Neural cell (in vitro differentiated cells): ENCODE measurements around the gene ULK3. TPM values are rescaled to one million over a fixed set of nuclear protein-coding genes. Genes with fewer than 3 reads are reported as not detected.

Experiments
- H2AFZ ChIP-seq: fragments of 200-600, 300-800 bp; sonication (generic), shearing (Covaris generic); 2 replicates; pipeline ENCODE4 v1.6.0; 2014; ENCODE audit warnings: low read depth, mild to moderate bottlenecking, antibody characterized with exemption, low read length, moderate library complexity
- H3F3A ChIP-seq: fragments of 200-600 bp; shearing (Covaris generic); 2 replicates; pipeline ENCODE4 v1.6.1; 2016; ENCODE audit warnings: mild to moderate bottlenecking, moderate library complexity, mixed read lengths, antibody characterized with exemption, low read length; ENCODE audit not compliant: insufficient read depth, poor library complexity, severe bottlenecking
- H3K27ac ChIP-seq: fragments of 200-600, 300-800 bp; sonication (generic), shearing (Covaris generic); 2 replicates; pipeline ENCODE4 v1.5.1; 2014; ENCODE audit warnings: mild to moderate bottlenecking, low read length, moderate library complexity
- H3K27me3 ChIP-seq: fragments of 300-800, 200-600 bp; sonication (generic), shearing (Covaris generic); 2 replicates; pipeline ENCODE4 v1.6.0; 2014; ENCODE audit warnings: mild to moderate bottlenecking, low read depth, low read length, moderate library complexity; ENCODE audit not compliant: insufficient read depth
- H3K36me3 ChIP-seq: fragments of 300-800, 200-600 bp; sonication (generic), shearing (Covaris generic); 2 replicates; pipeline ENCODE4 v1.5.1; 2014; ENCODE audit warnings: mild to moderate bottlenecking, antibody characterized with exemption, low read length, moderate library complexity; ENCODE audit not compliant: insufficient read depth
- H3K4me2 ChIP-seq: fragments of 300-800, 200-600 bp; sonication (generic), shearing (Covaris generic); 2 replicates; pipeline ENCODE4 v1.6.0; 2014; ENCODE audit warnings: mild to moderate bottlenecking, low read length
- H3K4me3 ChIP-seq: fragments of 300-800, 200-600 bp; sonication (generic), shearing (Covaris generic); 2 replicates; pipeline ENCODE4 v1.5.1; 2014; ENCODE audit warnings: mild to moderate bottlenecking, low read length, moderate library complexity
- H3K79me2 ChIP-seq: fragments of 200-600 bp; shearing (Covaris generic); replicated peaks from 2 replicates; pipeline ENCODE4 v1.6.0; 2014; ENCODE audit warnings: mild to moderate bottlenecking, low read length, moderate library complexity; ENCODE audit not compliant: insufficient read depth
- H3K9ac ChIP-seq: fragments of 300-800, 200-600 bp; sonication (generic), shearing (Covaris generic); 2 replicates; pipeline ENCODE4 v1.6.1; 2016; ENCODE audit warnings: mild to moderate bottlenecking, low read length, mixed read lengths
- H3K9me2 ChIP-seq: fragments of 200-600 bp; shearing (Covaris generic); 2 replicates; pipeline ENCODE4 v1.6.1; 2016; ENCODE audit warnings: mild to moderate bottlenecking, low read length, mixed read lengths; ENCODE audit not compliant: insufficient read depth
- H3K9me3 ChIP-seq: fragments of 200-600, 300-800 bp; sonication (generic), shearing (Covaris generic); 2 replicates; pipeline ENCODE4 v1.6.1; 2016; ENCODE audit warnings: mild to moderate bottlenecking, mixed run types, low read length, moderate library complexity, mixed read lengths
- H4K20me1 ChIP-seq: fragments of 200-600 bp; shearing (Covaris generic); 2 replicates; pipeline ENCODE4 v1.6.1; 2016; ENCODE audit warnings: mild to moderate bottlenecking, mixed run types; ENCODE audit not compliant: insufficient read depth
- CTCF ChIP-seq: fragments of 450-650 bp; IDR thresholded peaks from 2 replicates; pipeline ENCODE4 v1.5.1; 2014; ENCODE audit warnings: antibody characterized with exemption, mild to moderate bottlenecking, moderate library complexity; ENCODE audit not compliant: poor library complexity, severe bottlenecking
- EP300 ChIP-seq: fragments of 450-650 bp; conservative IDR thresholded peaks from 2 replicates; pipeline ENCODE4 v1.6.1; 2014; ENCODE audit warnings: antibody characterized with exemption, mild to moderate bottlenecking, moderate library complexity; ENCODE audit not compliant: poor library complexity, severe bottlenecking
- EZH2 ChIP-seq: fragments of 200-600, 300-800 bp; shearing (Covaris generic), sonication (generic); IDR thresholded peaks from 2 replicates; pipeline ENCODE4 v1.6.1; 2014; ENCODE audit warnings: antibody characterized with exemption, low read length, borderline replicate concordance, mild to moderate bottlenecking; ENCODE audit not compliant: insufficient read depth, poor library complexity, severe bottlenecking
- MXI1 ChIP-seq: fragments of 450-650 bp; conservative IDR thresholded peaks from 2 replicates; pipeline ENCODE4 v1.6.1; 2014; ENCODE audit warnings: antibody characterized with exemption, mild to moderate bottlenecking; ENCODE audit not compliant: poor library complexity, severe bottlenecking
- POLR2AphosphoS5 ChIP-seq: IDR thresholded peaks from 2 replicates; pipeline ENCODE4 v1.6.1; 2012
- RAD21 ChIP-seq: fragments of 450-650 bp; conservative IDR thresholded peaks from 2 replicates; pipeline ENCODE4 v1.6.1; 2014; ENCODE audit warnings: antibody characterized with exemption, mild to moderate bottlenecking, moderate library complexity
- REST ChIP-seq: IDR thresholded peaks from 2 replicates; pipeline ENCODE4 v1.6.1; 2012; ENCODE audit warnings: borderline replicate concordance
- SMC3 ChIP-seq: fragments of 450-650 bp; conservative IDR thresholded peaks from 2 replicates; pipeline ENCODE4 v1.6.1; 2014; ENCODE audit warnings: antibody characterized with exemption, mild to moderate bottlenecking, moderate library complexity; ENCODE audit not compliant: poor library complexity
- TAF1 ChIP-seq: IDR thresholded peaks from 2 replicates; pipeline ENCODE4 v1.6.1; 2012; ENCODE audit warnings: low read depth
- polyA plus RNA-seq: library from polyadenylated mRNA; depleted of rRNA; stranded (reverse); fragments of >200 nt; gene quantifications from 2 replicates; pipeline ENCODE4 v1.2.3, GENCODE V29; 2014

Gene ULK3
- polyA plus RNA-seq, 1 donor from 2014 or later, result 193 TPM

- Histone ChIP-seq H3F3A (no peaks in the 10 kb centered on the region), H3K4me2 (no peak overlapping the region), H4K20me1 (no peaks in the 10 kb centered on the region), H3K9me2 (no peaks in the 10 kb centered on the region), H2AFZ (no peak overlapping the region), H3K9ac (no peak overlapping the region), H3K27ac (no peak overlapping the region), H3K27me3 (peaks cover 7% of the 10 kb centered on the region), H3K36me3 (no peaks in the 10 kb centered on the region), H3K79me2 (no peaks in the 10 kb centered on the region), H3K4me3 (no peak overlapping the region), H3K9me3 (no peaks in the 10 kb centered on the region)
- no peak for TF ChIP-seq SMC3
- no peak for TF ChIP-seq EZH2
- no peak for TF ChIP-seq MXI1
- no peak for TF ChIP-seq EP300
- no peak for TF ChIP-seq TAF1
- no peak for TF ChIP-seq POLR2AphosphoS5
- no peak for TF ChIP-seq CTCF
- no peak for TF ChIP-seq REST
- no peak for TF ChIP-seq RAD21
These were observed 9.4 kb downstream of the ULK3 start for GRCh38 chr15:74833376-74834107.

- peaks cover 12% of the 10 kb centered on the region for H3K27me3 ChIP-seq
- no peaks in the 10 kb centered on the region for H4K20me1 ChIP-seq
- TF ChIP-seq MXI1, result no peak
- no peak for TF ChIP-seq CTCF
- no peak for TF ChIP-seq REST
- no peak for TF ChIP-seq POLR2AphosphoS5
- H3F3A ChIP-seq, result no peaks in the 10 kb centered on the region
- H3K9me3 ChIP-seq, result no peaks in the 10 kb centered on the region
- no peaks in the 10 kb centered on the region for H3K79me2 ChIP-seq
- H3K9ac ChIP-seq, result no peak overlapping the region
- H3K4me3 ChIP-seq, result no peak overlapping the region
- H3K9me2 ChIP-seq, result no peaks in the 10 kb centered on the region
- no peak overlapping the region for H3K4me2 ChIP-seq
- H2AFZ ChIP-seq, result no peak overlapping the region
- H3K27ac ChIP-seq, result no peak overlapping the region
- H3K36me3 ChIP-seq, result no peaks in the 10 kb centered on the region
These were observed 10.1 kb downstream of the ULK3 start for GRCh38 chr15:74832826-74833225.
